GM12878 (cell line): Measurements from ENCODE around the gene C1orf35.

Experiments
- CBFB ChIP-seq: IDR thresholded peaks from 2 replicates; pipeline ENCODE4 v1.6.1; 2016; ENCODE audit warnings: antibody characterized with exemption, low read depth
- CTCF ChIP-seq, 3 experiments: IDR thresholded peaks in 2 of 3; conservative IDR thresholded peaks in 1 of 3; 2 replicates each; pipeline ENCODE4 v1.5.1; 2011; ENCODE audit warnings: low read depth in 3 of 3, low read length in 3 of 3, mild to moderate bottlenecking in 3 of 3, control low read depth in 2 of 3, moderate library complexity in 2 of 3, inconsistent platforms in 1 of 3, mixed read lengths in 1 of 3; ENCODE audit not compliant: control insufficient read depth in 2 of 3, insufficient read depth in 1 of 3; ENCODE audit errors: extremely low read depth in 1 of 3
- EP300 ChIP-seq, 2 experiments: fragments of 150-350 bp in 1 of 2; IDR thresholded peaks; 2 replicates each; pipeline ENCODE4 v1.6.1; 2011 to 2012; ENCODE audit warnings: low read depth in 2 of 2, low read length in 2 of 2, borderline replicate concordance in 1 of 2, improper control_type of control experiment in 1 of 2, inconsistent platforms in 1 of 2; ENCODE audit not compliant: control insufficient read depth in 1 of 2
- MEF2A ChIP-seq: IDR thresholded peaks from 2 replicates; pipeline ENCODE4 v1.6.1; 2011; ENCODE audit warnings: low read depth, mild to moderate bottlenecking, low read length, moderate library complexity; ENCODE audit not compliant: insufficient read depth
- PAX8 ChIP-seq: fragments of 450-650 bp; IDR thresholded peaks from 2 replicates; pipeline ENCODE4 v1.6.1; 2017; ENCODE audit warnings: mild to moderate bottlenecking, moderate library complexity
- POLR2A ChIP-seq: IDR thresholded peaks from 2 replicates; pipeline ENCODE4 v1.6.1; 2011; ENCODE audit warnings: low read depth, mild to moderate bottlenecking, low read length
- STAT3 ChIP-seq: IDR thresholded peaks from 2 replicates; pipeline ENCODE4 v1.6.1; 2011; ENCODE audit warnings: low read depth, low read length, improper control_type of control experiment

DNA sequence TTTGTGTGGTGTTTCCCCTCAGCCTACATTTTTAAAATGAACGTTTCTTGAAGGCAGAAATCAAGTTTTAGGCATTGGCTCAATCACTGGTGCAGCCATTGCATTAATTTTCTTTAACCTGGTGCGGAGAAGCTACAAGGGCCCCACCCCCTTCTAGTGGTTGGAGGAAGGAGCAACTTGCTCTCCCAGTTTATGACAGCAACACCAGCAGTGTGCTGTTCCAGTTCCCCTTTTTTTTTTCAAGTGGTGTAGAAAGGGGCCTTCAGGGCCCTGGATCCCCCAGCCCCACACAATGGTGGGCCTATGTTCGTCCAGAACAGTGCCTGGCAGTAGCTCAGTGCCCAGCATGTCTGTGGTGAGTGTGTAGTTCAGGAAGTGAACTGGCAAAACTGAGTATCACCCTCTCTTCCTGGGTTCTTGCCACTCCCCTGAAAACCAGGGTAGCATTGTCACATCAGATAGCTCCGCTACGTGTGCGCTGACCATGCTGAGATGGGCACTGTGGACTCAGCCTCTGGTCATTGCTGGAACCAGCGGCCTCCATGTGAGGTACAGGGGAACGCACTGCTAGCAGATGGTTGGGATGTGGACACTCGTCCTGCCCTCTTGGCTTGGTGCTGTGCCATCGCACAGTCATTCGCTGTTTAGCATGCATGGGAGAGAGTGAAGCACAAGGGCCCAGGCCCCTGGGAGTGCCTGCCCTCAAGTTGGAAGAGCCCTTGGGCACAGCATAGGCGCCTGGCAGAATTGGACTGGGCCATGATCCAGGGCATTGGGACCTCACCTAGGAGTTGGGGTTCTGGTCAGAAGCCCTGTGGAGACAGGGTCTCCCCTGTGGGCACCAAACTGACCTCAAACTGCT lies 13.4 kb downstream of the C1orf35 start:
- TF ChIP-seq PAX8, result no peak
- TF ChIP-seq CTCF (IDR thresholded peaks at IDR 0.05 in 2 of 3, conservative IDR thresholded peaks at IDR 0.05 in 1 of 3; ENCODE audit: control insufficient read depth in 2 of 3, extremely low read depth in 1 of 3, insufficient read depth in 1 of 3, low read depth in 3 of 3, low read length in 3 of 3), result no peak
- no peak for TF ChIP-seq MEF2A
- no peak for TF ChIP-seq CBFB
- no peak for TF ChIP-seq EP300 (IDR thresholded peaks at IDR 0.05; ENCODE audit: borderline replicate concordance in 1 of 2, control insufficient read depth in 1 of 2, low read depth in 2 of 2, low read length in 2 of 2)
- TF ChIP-seq STAT3, result no peak
- peak; percentile 67 for TF ChIP-seq POLR2A
